GM19395 (cell line): ENCODE data around the gene WFS1.

Experiments used
- ATAC-seq: cut with Tn5 transposase; IDR thresholded peaks from one replicate; pipeline ENCODE4 v1.9.1; 2021; ENCODE audit warnings: mild to moderate bottlenecking, moderate library complexity; ENCODE audit not compliant: unreplicated experiment

Gene WFS1

DNA sequence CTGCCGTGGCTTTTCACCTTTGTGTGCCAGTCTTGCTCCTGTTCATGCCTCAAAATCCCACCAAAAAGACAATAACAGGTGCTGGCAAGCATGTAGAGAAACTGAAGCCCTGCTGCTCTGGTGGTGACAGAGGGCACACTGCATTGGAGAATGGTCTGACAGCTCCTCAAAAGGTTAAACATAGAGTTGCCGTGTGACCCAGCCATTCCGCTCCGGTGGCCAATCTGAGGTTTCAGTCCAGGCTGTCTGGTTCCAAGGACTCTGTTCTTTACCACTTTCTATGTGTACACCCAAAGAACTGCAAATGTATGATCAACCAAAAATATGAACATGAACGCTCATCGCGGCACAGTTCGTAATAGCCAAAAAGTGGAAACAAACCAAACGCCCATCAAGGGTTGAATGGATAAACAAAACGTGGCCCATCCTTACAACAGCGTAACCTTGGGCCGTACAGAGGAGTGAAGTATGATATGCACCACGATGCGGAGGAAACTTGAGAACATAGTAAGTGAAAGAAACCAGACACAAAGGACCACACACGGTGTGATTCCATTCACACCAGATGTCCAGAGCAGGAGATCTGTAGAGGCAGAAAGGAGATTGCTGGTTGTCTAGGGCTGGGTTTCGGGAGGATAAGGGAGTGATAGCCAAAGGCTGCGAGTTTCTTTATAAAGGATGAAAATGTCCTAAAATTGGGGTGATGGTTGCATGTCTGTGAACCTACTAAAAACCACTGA, 33.6 kb upstream of the WFS1 start:
- no peak for ATAC-seq

DNA sequence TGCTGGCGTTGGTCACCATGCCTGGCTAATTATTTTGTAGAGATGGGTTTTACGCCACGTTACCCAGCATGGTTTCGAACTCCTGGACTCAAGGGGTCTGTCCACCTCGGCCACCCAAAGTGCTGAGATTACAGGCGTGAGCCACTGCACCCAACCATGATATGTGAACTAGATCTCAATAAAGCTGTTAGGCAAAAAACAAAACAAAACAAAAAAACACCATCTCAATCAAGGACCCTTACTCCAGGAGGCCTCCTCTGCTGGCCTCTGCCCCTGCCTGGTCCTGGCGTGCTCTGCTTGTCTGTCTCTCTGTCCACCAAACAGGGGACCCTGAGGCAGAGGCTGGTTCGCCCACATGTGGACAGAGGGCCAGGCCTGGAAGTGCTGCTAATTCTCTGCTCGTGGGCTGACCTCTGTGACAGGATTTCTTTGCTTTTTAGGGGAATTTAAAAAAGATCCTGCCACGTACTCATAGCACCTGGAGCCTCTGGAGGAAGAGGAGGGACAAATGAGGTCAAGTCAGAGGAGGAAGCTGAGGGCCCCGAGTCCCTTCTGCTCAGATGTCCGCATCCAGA, 32.7 kb upstream of the WFS1 start:
- ATAC-seq = no peak

DNA sequence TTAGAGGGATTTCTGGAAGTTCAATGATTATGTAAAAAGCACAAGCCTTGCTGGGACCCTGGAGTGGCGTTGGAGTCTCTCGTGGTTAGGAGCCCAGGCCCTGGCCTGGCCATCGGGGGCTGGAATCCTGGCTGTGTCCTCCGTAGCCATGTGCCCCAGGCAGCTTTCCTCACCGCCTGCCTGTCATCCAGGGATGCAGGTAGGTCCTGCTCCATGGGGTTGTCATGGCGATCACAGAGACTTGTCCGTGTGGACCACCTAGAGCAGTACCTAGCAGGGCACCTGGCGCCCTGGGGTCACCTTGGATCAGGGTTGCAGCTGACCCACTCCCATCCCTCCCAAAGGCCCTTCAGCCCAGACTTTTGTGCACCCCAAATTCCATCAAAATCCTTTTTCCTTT, 30.2 kb upstream of the WFS1 start:
- ATAC-seq = no peak

DNA sequence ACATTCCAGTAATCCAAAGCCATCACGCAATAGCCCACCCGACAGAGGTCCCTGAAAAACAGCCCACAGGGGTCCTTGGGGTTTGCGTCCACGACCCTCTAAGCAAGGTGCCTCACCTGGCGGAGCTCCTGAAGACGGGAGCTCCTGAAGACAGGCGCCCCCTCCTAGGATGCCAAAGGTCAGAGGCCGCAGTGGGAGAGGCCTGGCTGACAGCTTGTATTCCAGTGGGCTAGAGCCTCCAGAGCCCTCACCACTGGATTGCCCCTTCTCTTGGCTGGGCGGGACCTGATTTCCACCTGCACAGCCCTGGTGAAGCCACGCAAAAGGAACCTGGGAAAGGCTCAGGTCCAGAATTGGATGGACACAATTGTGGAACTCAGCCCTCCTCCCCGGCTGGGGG, 29.7 kb upstream of the WFS1 start:
- ATAC-seq = no peak

DNA sequence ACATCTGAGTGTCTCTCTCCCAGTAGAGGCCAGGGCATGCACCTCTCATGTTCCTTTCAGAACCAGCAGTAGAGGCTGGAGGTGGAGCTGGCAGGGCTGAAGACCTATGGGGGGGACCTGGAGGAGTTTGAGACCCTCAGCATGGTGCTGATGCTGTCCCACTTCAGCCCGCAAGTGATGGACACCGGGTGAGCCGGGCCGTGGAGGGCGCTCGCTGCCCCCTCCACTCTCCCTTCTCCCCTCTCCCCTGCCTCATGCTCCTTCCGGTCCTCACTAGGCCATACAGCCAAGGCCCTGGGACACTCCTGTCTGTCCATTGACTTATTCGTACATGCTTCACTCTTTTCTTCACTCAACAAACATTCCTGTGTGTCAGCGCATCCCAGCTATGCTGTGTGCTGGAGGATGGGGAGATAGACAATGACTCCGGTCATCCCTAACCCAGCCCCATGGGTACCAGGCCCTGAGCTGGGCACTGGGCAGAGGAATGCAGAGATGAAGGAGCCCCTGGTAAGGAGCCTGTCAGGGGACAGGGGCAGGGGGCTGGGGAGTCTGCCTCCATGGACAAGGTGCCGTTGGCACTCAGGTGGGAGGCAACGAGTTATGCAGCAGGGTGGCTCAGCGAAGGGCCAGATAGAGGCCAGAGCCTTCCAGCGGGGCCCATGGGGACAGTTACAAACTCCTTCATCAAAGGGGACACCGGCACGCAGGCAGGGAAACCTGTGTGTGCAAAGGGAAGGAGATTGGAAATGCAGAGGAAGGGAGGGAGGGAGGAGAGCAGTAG, 28.4 kb upstream of the WFS1 start:
- ATAC-seq = no peak

DNA sequence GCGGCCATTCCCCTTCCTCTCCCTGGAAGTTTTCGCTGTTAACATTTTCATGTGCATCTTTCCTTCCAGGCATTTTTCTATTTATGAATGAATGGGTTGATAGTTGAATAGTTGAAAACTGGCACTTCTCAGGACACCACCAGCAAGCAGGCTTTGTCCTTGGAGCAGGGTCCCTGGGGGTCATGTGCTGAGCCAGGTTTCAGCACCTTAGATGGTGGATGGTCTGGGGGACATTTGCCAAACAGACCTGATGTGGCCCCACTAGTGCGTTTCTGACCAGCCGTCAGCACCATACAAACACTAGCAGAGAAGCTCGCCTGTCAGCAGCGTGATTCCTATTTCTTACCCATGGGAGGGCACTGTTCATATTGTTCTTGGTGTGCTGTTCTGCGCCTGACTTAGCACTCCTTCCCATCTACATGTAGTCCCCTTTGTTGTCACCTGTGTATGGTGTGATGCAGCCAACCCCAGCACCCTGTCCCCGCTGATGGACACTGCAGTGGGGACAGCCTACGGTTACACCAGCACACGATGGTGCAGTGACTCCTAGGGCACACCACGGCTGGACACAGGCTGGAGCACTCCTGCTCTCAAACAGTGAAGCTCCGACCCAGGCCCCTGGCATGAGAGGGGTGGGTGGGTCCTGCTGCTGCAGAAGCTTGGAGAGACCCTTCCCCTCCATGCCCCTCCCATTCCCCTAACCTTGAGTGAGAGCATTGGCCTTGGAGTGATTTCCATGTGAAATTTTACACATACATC, 27.2 kb upstream of the WFS1 start:
- ATAC-seq = no peak

DNA sequence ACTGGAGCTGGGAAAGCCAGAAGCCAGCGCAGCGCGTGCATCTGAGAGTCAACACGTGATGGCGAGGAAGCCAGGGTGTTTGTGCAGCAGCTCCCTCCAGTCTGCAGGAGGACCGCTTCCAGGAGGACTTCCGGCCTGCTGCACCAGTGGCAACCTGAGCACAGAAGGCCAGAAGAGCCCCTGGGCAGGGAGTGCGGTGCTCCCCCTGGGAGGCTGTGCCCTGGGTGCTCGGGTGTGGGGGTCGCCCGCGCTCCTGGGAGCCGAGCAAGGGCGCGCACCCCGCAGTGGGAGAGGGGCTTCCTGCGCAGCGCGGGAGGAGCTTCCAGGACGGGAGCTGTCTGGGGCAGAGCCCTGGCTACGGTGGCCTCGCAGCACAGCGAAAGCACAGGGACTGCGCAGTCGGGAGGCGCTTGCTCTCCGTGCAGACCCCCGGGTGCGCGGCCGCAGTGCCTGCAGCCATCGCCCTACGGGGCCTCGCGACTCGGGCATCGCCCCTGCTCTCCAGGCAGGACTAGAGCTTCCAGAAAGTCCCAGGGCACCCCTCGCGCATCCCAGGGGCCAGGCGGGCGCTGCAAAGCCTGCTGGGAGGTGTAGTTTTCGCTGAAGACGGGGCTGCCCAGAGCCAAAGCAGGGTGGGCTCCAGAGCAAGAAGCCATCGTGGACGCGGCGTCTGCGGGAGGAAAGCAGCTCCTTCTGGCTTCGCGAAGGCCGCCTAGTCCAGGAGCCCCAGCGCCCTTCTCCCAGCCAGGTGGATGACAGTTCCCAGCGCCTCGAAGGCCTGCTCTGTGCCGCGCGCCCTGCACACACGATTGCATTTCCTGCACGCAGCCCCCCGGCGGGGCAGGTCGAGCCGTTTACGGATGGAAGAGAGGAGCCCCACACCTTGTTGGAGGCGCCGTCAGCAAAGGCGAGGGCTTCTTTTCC, 24.1 kb upstream of the WFS1 start:
- ATAC-seq = no peak

DNA sequence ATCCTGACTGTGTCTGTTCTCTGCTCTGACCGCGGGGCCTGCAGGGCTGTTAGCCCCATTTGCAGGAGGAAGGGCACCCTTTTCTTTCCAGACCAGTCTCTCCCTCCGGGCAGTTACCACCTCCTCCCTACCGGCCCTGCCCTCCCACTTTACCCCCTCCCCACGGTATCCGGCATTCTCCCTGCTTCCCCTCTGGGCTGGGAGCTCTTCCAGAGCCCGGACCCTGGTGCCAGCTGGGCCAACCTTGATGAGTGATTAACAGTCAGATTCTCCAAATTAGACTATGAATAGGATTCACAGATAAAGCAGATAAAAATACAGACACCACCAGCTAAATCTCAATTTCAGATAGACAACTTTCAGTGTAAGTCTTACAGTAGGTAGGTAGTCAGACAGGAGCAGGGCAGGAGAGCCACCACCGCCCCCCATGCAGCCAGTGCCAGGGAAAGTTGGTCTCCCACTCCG, 23.4 kb upstream of the WFS1 start:
- ATAC-seq = no peak

DNA sequence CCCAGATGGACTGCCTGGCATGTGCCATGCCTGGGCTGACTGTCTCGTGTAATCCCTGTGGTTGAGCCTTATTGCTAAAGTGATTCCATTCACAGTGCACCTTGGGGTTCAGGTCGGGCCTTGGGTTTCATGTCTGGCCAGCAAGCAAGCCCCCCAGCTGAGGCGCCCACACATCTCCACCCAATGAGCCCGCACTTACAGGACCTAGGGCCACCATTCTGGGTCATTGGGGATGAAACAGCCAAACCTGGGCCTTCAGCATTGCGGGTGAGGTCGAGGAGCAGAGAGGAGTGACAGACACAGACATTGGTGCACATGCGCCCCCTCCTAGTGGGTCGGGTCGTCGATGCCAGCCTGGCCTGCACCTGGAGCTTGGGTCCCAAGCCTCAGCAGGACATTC, 21.3 kb upstream of the WFS1 start:
- no peak for ATAC-seq

DNA sequence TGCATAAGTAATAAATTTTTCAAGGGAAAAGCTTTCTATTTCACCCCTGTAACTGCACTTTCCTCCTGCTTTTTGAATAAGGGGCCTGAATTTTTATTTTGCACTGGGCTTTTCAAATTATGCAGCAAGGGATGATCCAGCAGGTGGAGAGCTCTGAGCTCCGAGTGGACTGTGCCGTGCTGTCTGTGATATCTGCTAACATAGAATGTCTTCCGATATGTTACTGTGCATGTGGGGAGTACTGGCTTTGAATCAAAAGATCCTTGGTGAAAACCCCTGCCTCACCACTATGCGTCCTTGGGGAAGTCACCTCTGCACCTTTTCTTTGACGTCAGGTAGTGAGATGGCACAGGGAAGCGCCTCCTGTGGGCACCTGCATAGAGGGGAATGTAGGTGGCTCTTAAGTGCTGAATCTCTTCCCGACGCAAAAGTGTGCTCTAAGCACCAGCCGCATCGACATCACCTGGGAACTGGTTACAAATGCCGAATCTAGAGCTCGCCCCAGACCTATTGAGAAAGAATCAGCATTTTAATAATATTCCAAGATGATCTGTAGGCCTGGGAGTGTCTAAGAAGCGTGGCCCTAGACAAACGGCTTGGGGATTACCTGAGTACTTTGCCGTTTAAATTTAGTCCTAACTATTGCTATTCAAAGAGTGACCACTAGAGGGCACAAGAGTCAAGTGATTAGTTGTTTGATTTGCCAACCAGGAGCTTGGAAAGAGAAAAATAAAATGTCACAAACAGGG, 19.2 kb upstream of the WFS1 start:
- ATAC-seq = no peak

DNA sequence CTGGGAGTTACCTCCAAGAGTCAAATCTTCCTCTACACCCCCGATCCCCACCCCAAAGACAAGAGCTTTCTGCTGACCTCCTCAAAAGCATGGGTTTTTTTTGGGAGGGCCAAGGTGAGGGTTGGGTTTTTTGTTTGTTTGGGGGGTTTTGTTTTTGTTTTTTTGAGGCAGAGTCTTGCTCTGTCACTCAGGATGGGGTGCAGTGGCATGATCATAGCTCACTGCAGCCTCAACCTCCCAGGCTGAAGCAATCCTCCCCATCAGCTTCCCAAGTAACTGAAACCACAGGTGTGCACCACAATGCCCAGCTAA, 18.7 kb upstream of the WFS1 start:
- no peak for ATAC-seq

DNA sequence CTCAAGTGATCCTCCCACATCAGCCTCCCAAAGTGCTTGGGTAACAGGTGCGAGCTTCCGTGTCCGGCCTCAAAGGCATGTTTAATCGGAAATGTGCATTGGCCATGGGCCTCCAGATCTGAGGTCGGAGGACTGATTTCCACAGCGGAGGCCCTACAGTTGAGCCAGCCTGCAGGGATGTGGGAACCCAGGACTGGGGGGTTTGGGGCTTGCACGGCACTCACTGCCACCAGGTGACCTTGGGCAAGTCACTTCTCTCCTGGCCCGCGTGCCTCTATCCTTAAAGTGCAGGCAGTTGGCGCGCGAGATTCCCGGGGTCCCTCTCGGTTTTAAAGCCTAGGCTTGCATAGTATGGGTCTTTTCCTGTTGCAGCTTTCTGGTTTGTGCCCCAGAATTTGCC, 18.3 kb upstream of the WFS1 start:
- no peak for ATAC-seq

DNA sequence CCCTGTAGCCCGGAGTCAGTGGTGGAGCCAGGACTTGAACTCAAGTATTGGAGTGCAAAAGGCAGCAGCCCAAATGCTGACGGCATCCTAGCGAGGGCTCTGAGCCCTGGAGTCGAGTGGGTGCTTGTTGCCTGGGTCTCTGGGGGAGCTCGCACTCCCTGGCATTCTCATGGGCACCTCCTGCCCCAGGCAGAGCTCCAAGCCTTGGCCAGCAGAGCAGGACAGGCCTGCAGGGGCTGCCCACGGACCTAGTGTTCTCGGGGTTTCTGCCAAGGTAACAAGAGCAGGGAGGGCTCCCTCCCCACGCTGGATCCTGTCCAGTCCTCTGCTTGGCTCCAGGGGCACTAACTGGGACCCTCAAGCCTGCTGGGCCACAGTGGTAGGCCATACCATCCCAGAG, 17.6 kb upstream of the WFS1 start:
- no peak for ATAC-seq

DNA sequence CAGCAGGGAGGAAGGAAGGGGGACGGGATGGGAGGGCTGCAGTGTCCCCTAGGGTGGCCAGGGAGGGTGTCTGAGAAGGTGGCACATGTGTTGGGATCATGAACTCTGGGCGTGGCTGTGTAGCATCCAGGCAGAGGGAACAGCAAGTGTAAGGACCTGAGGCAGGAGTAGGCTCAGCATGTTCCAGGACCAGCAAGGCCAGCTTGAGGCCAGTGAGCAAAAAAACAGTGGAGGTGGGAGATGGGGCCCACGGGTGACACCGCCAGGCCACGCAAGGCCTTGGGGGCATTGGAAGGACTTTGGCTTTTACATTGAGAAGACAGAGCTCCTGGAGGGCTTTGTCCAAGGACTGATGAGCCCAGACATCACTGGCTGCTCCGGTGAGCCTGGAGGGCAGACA, 16.5 kb upstream of the WFS1 start:
- no peak for ATAC-seq

DNA sequence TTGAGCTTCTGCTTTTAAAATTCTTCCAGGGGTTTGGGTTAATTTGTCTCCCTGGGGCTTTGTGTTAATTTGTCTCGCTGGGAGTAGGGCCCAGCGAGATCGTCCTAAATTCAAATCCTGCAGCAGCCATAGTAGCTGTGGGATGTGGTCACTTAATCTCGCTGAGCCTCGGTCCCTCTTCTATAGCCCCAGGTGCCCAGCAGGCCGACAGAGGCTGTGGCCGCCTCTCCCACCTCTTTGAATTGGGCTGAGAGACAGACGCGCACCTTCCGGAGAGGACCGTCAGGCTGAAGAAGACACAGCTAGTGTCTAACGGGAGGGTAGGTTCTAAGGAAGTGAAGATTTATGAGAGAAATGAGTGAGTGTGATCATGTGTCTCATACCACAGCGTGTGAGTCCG, 15.7 kb upstream of the WFS1 start:
- ATAC-seq = no peak

DNA sequence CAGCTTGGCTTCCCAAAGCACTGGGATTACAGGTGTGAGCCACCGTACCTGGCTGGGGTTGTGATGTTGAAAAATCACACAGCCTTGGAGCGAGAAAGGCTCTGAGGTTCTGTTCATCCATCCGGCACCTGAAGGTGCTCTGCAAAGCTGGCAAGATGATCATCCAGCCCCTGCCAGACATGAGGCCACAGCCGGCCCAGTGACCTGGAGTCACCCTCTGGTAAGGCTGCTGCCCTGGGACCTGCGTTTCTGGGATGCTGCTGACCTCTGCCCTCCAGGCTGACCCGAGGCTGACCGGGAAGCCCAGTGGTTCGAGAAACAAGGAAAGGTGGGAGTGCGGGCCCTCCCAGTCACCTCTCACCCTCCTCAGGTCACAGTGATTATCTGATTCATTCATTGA, 13.5 kb upstream of the WFS1 start:
- ATAC-seq = no peak

DNA sequence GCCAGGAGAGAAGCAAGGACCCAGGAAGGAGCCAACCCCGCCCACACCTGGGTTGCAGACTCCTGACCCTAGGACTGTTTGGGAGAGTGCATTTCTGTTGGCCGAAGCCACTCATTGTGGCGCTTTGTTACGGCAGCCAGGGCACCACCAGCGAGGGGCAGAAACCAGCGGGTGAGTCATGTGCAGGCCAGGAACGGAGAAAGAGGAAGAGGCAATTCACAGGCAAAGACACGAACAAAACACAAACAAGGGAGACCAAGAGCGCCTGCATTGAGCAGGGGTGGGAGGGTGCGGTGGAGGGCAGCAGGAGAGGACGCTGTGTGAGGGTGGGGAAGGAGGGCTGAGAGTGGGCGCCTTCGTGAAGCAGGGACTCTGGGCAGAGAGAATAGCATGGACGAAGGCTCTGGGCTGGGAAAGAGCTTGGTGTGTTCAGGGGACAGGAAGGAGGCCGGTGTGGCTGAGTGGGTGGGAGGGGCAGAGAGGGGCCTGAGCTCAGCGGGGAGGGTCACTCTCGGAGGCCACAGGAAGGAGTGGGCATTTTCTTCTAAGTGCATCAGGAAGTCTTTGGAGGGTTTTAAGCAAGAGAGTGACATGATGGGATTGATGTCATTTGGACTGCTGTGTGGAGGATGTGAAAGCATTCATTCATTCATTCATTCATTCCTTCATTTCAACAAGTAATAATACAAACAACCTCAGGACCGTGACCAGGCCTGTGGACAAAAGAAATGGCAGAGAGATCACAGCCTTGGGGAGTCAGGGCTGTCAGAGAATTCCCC, 12.2 kb upstream of the WFS1 start:
- no peak for ATAC-seq

DNA sequence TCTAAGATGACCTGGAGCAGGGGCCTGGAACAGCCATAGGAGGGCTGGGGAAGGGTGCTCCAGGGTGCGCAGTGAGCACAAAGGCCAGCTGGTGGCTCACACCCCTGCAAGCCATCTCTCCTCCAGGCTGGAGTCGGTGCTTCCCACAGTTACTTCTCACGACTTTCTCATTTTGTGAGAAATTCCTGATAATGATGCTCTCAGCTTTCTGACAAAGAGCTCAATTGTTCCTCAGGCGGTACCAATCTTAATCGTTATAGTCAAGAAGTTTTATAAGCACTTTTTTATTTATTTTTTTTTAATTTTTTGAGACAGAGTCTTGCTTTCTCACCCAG, 11.7 kb upstream of the WFS1 start:
- no peak for ATAC-seq

DNA sequence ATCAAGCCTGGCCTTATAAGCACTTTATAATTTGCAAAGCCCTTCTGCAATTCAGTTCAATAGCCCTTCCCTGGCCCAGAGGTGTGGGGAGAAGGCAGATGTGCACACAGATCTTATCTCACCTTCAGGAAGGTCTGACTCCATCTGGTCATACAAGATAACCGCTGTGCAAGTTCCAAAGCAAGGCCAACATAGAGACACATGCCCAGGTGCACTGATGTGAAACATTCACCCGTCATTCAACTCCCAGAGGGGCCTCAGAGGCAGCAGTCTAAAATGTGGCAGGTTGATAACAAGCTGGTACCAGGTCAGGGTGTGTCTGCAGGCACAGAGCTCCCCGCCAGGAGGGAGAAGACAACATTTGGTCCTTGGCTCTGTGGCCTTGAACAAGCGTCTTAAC, 10.9 kb upstream of the WFS1 start:
- no peak for ATAC-seq
